Hepatocyte (in vitro differentiated cells): ENCODE data around the gene DYRK1B.

ENCODE experiments used
- EZH2 ChIP-seq: fragments of 200-600 bp; sonication (generic); IDR thresholded peaks from 2 replicates; pipeline ENCODE4 v1.6.1; 2016; ENCODE audit warnings: antibody characterized with exemption, mild to moderate bottlenecking, borderline replicate concordance
- EZH2phosphoT487 ChIP-seq: fragments of 200-600 bp; sonication (generic); IDR thresholded peaks from one replicate; pipeline ENCODE4 v1.6.1; 2018; ENCODE audit warnings: antibody characterized with exemption, mild to moderate bottlenecking, low read depth, moderate library complexity; ENCODE audit not compliant: unreplicated experiment, severe bottlenecking
- TF ChIP-seq, protein P1 (sequence below): fragments of 200-600 bp; sonication (generic); IDR thresholded peaks from 2 replicates; pipeline ENCODE4 v1.5.1; 2016; ENCODE audit warnings: antibody characterized with exemption, mild to moderate bottlenecking; ENCODE audit not compliant: poor library complexity

- TF ChIP-seq, protein P1, sequence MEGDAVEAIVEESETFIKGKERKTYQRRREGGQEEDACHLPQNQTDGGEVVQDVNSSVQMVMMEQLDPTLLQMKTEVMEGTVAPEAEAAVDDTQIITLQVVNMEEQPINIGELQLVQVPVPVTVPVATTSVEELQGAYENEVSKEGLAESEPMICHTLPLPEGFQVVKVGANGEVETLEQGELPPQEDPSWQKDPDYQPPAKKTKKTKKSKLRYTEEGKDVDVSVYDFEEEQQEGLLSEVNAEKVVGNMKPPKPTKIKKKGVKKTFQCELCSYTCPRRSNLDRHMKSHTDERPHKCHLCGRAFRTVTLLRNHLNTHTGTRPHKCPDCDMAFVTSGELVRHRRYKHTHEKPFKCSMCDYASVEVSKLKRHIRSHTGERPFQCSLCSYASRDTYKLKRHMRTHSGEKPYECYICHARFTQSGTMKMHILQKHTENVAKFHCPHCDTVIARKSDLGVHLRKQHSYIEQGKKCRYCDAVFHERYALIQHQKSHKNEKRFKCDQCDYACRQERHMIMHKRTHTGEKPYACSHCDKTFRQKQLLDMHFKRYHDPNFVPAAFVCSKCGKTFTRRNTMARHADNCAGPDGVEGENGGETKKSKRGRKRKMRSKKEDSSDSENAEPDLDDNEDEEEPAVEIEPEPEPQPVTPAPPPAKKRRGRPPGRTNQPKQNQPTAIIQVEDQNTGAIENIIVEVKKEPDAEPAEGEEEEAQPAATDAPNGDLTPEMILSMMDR = peak; percentile 92
- TF ChIP-seq EZH2 = no peak
- no peak for TF ChIP-seq EZH2phosphoT487
These were observed 40.9 kb downstream of the DYRK1B start for GRCh38 chr19:39792999-39793546.
